Measurements from ENCODE around the gene CSTPP1. TPM values are rescaled to one million over a fixed set of nuclear protein-coding genes. Genes with fewer than 3 reads are reported as not detected.
A peak's percentile ranks its signal among the peaks of the same experiment; 100 is the strongest.
"Not testable (repeated sequence)": the region's sequence is repeated elsewhere in the genome, so short reads cannot be mapped to it uniquely, and the experiment has no call there.

Gene CSTPP1
- total RNA-seq, 4 donors from 2014 or later = 4.3 to 8.1 (median 6.4) TPM

DNA sequence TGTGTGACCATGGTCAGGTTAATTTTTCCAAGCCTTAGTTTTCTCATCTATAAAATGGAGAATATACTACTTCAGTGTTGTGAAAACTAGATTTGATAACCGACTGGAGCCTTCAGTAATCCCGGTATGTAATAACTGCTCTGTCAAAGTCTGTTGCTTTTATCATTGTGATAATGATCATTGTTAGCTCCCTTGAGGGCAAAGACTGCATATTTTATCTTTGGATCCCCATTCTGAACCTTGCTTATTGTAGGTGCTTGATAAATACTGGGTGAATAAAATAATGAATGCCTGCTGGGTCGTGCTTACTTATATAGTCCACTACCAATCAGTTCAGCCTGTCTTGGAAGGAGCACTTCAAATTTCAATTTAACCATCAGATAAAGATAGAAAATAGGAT, 134.8 kb downstream of the CSTPP1 start:
- Histone ChIP-seq H3K4me3 (no peak overlapping the region), H3K27ac (no peak overlapping the region), H3K4me1 (no peaks in the 10 kb centered on the region), H3K36me3 (no peaks in the 10 kb centered on the region), H3K9me3 (no peaks in the 10 kb centered on the region), H3K27me3 (no peaks in the 10 kb centered on the region)
- in situ Hi-C loops (cut with MboI; ENCODE audit: low sequenced_read_pairs in 4 of 4) = no loop called here
- intact Hi-C loops (cut with DNase I; ENCODE audit: low total_unique reads) = no loop called here
- no peak for DNase-seq
- TF ChIP-seq, protein P1, sequence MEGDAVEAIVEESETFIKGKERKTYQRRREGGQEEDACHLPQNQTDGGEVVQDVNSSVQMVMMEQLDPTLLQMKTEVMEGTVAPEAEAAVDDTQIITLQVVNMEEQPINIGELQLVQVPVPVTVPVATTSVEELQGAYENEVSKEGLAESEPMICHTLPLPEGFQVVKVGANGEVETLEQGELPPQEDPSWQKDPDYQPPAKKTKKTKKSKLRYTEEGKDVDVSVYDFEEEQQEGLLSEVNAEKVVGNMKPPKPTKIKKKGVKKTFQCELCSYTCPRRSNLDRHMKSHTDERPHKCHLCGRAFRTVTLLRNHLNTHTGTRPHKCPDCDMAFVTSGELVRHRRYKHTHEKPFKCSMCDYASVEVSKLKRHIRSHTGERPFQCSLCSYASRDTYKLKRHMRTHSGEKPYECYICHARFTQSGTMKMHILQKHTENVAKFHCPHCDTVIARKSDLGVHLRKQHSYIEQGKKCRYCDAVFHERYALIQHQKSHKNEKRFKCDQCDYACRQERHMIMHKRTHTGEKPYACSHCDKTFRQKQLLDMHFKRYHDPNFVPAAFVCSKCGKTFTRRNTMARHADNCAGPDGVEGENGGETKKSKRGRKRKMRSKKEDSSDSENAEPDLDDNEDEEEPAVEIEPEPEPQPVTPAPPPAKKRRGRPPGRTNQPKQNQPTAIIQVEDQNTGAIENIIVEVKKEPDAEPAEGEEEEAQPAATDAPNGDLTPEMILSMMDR (IDR thresholded peaks at IDR 0.05 in 4 of 5, conservative IDR thresholded peaks at IDR 0.05 in 1 of 5) = no peak
- TF ChIP-seq POLR2A (IDR thresholded peaks at IDR 0.05) = no peak
- no peak for ATAC-seq

DNA sequence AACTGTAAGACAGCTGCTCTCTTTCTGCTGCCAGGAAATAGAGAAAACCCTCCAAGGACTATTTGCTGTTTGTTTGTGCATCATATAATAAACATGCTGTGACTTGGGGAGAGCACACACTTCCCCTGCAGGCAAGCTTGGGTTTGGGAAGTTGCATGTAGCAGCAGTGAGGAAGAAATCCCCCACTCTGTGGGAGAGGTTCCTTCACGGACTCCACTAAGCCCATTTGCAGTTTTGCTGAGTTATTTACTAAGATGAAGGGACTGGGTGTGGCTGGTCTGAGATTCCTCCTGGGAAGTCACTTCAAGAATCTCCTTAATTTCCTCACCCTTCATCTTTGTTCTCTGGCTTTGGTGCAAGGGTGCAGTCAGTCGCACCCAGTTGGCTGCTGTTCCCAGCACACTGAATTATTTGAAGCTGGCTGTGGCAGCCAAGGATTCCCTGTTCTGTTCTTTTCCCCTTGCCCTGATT, 135.3 kb downstream of the CSTPP1 start:
- Histone ChIP-seq H3K36me3 (no peaks in the 10 kb centered on the region), H3K27ac (no peak overlapping the region), H3K27me3 (no peaks in the 10 kb centered on the region), H3K4me1 (no peaks in the 10 kb centered on the region), H3K9me3 (no peaks in the 10 kb centered on the region), H3K4me3 (no peak overlapping the region)
- DNase-seq (peak in 1 of 2 donors; percentile 31), ATAC-seq (peak; percentile 14 to 50)
- intact Hi-C loops (cut with DNase I; ENCODE audit: low total_unique reads) (no loop called here), in situ Hi-C loops (cut with MboI; ENCODE audit: low sequenced_read_pairs in 4 of 4) (no loop called here)
- TF ChIP-seq, protein P1 (IDR thresholded peaks at IDR 0.05 in 4 of 5, conservative IDR thresholded peaks at IDR 0.05 in 1 of 5) = no peak
- no peak for TF ChIP-seq POLR2A (IDR thresholded peaks at IDR 0.05)

DNA sequence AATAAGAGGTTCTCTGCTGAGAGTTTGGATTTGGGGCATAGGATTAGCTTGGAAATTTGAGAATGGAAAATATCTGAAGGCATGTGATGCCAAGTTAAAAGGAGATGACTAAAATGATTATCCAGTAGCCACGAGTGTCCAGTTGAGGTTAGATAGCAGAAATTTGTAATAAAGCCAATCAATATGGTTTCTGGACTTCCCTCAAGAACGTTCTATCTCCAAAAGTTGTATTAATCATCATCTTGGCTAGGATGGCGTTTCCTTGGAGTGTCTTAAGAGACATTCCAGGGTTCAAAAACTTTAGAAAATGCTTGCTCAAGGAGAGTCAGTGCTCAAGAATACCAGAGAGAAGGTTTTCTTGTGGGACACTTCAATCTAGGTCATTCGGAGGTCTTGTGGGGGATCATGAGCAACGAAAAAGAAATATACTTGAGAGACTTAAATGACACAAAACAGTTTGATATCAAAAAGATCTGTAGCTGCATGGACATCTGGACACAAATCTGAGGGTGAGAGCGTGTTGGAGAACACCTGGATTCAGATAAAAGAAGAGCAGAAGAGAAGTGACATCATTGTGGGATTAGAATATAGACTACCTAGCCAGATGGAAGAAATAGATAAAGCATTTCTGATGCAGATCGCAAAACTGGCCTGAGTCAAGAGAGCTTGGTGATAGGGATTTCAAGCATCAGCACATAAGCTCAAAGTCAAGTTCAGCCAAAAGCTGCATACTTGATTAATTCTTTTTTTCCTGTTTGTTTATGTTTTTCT, 142.4 kb downstream of the CSTPP1 start:
- no peak for ATAC-seq
- no peaks in the 10 kb centered on the region for H3K4me1 ChIP-seq
- no peak overlapping the region for H3K4me3 ChIP-seq
- no peaks in the 10 kb centered on the region for H3K36me3 ChIP-seq
- intact Hi-C loops (cut with DNase I; ENCODE audit: low total_unique reads) = no loop called here
- no peaks in the 10 kb centered on the region for H3K27me3 ChIP-seq
- no peak overlapping the region for H3K27ac ChIP-seq
- no peak for DNase-seq
- no peak for TF ChIP-seq POLR2A (IDR thresholded peaks at IDR 0.05)
- TF ChIP-seq, protein P1 (IDR thresholded peaks at IDR 0.05 in 4 of 5, conservative IDR thresholded peaks at IDR 0.05 in 1 of 5) = no peak
- in situ Hi-C loops (cut with MboI; ENCODE audit: low sequenced_read_pairs in 4 of 4) = no loop called here
- H3K9me3 ChIP-seq = no peaks in the 10 kb centered on the region

DNA sequence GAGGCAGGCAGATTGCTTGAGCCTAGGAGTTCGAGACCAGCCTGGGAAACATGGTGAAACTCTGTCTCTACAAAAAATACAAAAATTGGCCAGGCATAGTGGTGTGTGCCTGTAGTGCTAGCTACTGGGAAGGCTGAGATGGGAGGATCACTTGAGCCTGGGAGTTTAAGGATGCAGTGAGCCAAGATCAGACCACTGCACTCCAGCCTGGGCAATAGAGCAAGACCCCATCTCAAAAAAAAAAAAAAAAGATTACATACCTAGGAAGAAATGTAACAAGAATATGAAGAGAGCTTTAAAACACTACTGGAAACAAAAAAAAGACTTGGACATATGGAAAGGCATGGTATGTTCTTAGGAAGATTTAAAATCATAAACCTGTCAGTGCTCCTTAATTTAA, 144.2 kb downstream of the CSTPP1 start:
- H3K4me3 ChIP-seq; H3K27ac ChIP-seq; H3K9me3 ChIP-seq; H3K4me1 ChIP-seq; H3K36me3 ChIP-seq; in situ Hi-C loops (cut with MboI; ENCODE audit: low sequenced_read_pairs in 4 of 4); intact Hi-C loops (cut with DNase I; ENCODE audit: low total_unique reads); H3K27me3 ChIP-seq; DNase-seq; ATAC-seq: not testable (repeated sequence)

DNA sequence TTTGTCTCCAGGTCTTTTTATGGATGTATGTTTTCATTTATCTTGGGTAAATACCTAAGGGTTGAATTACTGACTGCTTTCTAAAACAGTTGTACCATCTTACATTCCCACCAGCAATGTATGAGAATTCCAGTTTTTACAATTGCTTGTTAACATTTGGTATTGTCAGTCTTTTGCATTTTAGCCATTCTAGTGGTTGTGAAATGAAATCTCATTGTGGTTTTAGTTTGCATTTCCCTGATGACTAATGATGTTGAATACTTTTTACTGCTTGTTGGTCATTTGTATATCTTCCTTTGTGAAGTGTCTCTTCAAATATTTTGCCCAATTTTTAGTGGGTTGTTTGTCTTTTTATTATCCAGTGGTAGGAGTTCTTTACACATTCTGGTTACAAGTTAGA, 147.4 kb downstream of the CSTPP1 start:
- intact Hi-C loops (cut with DNase I; ENCODE audit: low total_unique reads) = no loop called here
- DNase-seq = no peak
- Histone ChIP-seq H3K9me3 (no peaks in the 10 kb centered on the region), H3K27me3 (no peaks in the 10 kb centered on the region), H3K27ac (no peak overlapping the region), H3K4me3 (no peak overlapping the region), H3K36me3 (no peaks in the 10 kb centered on the region), H3K4me1 (no peaks in the 10 kb centered on the region)
- TF ChIP-seq, protein P1 (IDR thresholded peaks at IDR 0.05 in 4 of 5, conservative IDR thresholded peaks at IDR 0.05 in 1 of 5) = no peak
- no peak for TF ChIP-seq POLR2A (IDR thresholded peaks at IDR 0.05)
- in situ Hi-C loops (cut with MboI; ENCODE audit: low sequenced_read_pairs in 4 of 4) = no loop called here
- no peak for ATAC-seq

All from gastrocnemius medialis (tissue), 4 donors.